SK-N-SH (cell line): ENCODE data around the gene NPHS1.

ENCODE experiments used
- CHD2 ChIP-seq: fragments of 150-350 bp; IDR thresholded peaks from 2 replicates; pipeline ENCODE4 v1.6.1; 2018; ENCODE audit warnings: low read length; ENCODE audit not compliant: partially characterized antibody
- EP300 ChIP-seq, 2 experiments: IDR thresholded peaks; 2 replicates each; pipeline versions ENCODE4 v1.4.0 to v1.6.1; 2012; ENCODE audit warnings: borderline replicate concordance in 1 of 2, low read depth in 1 of 2, low read length in 1 of 2
- EZH2phosphoT487 ChIP-seq: fragments of 200-600 bp; sonication (generic); IDR thresholded peaks from 2 replicates; pipeline ENCODE4 v1.6.1; 2017; ENCODE audit warnings: low read depth, mixed run types, mild to moderate bottlenecking, antibody characterized with exemption, moderate library complexity, borderline replicate concordance
- FOXJ3 ChIP-seq: sonication (generic); formaldehyde crosslinking; IDR thresholded peaks from 2 replicates; pipeline ENCODE4 v1.5.1; 2020; ENCODE audit warnings: mild to moderate bottlenecking, missing genetic modification reagents
- FOXM1 ChIP-seq: IDR thresholded peaks from 2 replicates; pipeline ENCODE4 v1.4.0; 2012; ENCODE audit warnings: low read depth, mild to moderate bottlenecking
- NRF1 ChIP-seq: IDR thresholded peaks from 2 replicates; pipeline ENCODE4 v1.6.1; 2012; ENCODE audit warnings: low read depth, mild to moderate bottlenecking, low read length
- POLR2AphosphoS5 ChIP-seq: IDR thresholded peaks from 2 replicates; pipeline ENCODE4 v1.6.1; 2012; ENCODE audit warnings: low read depth, low read length
- SMC3 ChIP-seq: IDR thresholded peaks from 2 replicates; pipeline ENCODE4 v1.6.1; 2012; ENCODE audit warnings: low read depth, low read length, improper control_type of control experiment
- TAF1 ChIP-seq: IDR thresholded peaks from 2 replicates; pipeline ENCODE4 v1.6.1; 2012; ENCODE audit warnings: low read depth, mild to moderate bottlenecking, low read length, moderate library complexity, borderline replicate concordance
- TEAD4 ChIP-seq: IDR thresholded peaks from 2 replicates; pipeline ENCODE4 v1.4.0; 2012; ENCODE audit warnings: mild to moderate bottlenecking, borderline replicate concordance; ENCODE audit not compliant: insufficient read depth
- YY1 ChIP-seq: IDR thresholded peaks from 2 replicates; pipeline ENCODE4 v1.4.0; 2012; ENCODE audit warnings: low read depth, mild to moderate bottlenecking
- TF ChIP-seq, protein P1 (sequence below): fragments of 200-600 bp; sonication (generic); IDR thresholded peaks from 2 replicates; pipeline ENCODE4 v1.6.1; 2017; ENCODE audit warnings: antibody characterized with exemption, mild to moderate bottlenecking, moderate library complexity
- TF ChIP-seq, protein P2 (sequence below): IDR thresholded peaks from 2 replicates; pipeline ENCODE4 v1.6.1; 2012; ENCODE audit warnings: mild to moderate bottlenecking, low read depth, low read length, moderate library complexity
- TF ChIP-seq, protein P3 (sequence below): IDR thresholded peaks from 2 replicates; pipeline ENCODE4 v1.4.0; 2012; ENCODE audit warnings: low read depth

DNA sequence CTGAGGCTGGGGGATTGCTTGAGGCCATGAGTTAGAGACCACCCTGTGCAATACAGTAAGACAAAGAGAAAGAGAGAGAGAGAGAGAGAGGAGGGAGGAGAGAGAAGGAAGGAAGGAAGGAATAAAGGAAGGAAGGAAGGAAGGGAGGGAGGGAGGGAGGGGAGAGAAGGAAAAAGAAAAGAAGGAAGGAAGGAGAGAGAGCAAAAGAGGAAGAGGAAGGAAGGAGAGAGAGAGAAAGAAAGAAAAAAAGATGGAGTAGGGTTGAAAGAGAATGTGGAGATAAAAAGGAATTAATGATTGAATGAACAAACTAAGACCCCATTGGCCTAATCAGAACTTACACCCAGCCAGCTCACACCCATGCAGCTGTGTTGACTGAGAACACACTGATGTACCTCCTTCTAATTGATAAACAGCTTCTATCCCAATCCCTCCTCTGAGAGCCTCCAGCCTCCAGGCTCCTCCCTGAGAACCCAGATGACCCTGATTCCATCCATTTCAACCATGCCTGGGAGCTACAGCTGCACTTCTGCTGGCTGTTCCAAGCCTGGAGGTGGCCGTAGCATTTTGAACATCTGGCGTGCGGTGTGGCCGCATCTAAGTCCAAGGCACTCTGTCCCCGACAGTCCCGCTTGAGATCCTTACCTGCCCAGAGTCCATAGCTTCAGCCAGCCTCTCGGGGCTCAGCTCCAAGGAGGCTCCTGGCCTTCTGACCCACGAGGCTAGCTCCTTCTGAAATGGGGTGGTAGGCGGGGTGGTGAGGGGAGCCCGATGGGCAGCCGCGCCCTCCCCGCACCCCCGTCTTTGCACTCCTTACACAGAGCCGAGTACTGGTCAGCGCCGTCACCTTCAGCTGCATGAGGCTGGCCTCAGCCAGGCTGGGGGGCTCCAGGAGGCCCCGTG is 40.7 kb downstream of the NPHS1 start:
- no peak for TF ChIP-seq FOXM1
- no peak for TF ChIP-seq TEAD4
- TF ChIP-seq SMC3: no peak
- no peak for TF ChIP-seq POLR2AphosphoS5
- TF ChIP-seq, protein P1, sequence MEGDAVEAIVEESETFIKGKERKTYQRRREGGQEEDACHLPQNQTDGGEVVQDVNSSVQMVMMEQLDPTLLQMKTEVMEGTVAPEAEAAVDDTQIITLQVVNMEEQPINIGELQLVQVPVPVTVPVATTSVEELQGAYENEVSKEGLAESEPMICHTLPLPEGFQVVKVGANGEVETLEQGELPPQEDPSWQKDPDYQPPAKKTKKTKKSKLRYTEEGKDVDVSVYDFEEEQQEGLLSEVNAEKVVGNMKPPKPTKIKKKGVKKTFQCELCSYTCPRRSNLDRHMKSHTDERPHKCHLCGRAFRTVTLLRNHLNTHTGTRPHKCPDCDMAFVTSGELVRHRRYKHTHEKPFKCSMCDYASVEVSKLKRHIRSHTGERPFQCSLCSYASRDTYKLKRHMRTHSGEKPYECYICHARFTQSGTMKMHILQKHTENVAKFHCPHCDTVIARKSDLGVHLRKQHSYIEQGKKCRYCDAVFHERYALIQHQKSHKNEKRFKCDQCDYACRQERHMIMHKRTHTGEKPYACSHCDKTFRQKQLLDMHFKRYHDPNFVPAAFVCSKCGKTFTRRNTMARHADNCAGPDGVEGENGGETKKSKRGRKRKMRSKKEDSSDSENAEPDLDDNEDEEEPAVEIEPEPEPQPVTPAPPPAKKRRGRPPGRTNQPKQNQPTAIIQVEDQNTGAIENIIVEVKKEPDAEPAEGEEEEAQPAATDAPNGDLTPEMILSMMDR: no peak
- TF ChIP-seq YY1: no peak
- no peak for TF ChIP-seq NRF1
- TF ChIP-seq, protein P2, sequence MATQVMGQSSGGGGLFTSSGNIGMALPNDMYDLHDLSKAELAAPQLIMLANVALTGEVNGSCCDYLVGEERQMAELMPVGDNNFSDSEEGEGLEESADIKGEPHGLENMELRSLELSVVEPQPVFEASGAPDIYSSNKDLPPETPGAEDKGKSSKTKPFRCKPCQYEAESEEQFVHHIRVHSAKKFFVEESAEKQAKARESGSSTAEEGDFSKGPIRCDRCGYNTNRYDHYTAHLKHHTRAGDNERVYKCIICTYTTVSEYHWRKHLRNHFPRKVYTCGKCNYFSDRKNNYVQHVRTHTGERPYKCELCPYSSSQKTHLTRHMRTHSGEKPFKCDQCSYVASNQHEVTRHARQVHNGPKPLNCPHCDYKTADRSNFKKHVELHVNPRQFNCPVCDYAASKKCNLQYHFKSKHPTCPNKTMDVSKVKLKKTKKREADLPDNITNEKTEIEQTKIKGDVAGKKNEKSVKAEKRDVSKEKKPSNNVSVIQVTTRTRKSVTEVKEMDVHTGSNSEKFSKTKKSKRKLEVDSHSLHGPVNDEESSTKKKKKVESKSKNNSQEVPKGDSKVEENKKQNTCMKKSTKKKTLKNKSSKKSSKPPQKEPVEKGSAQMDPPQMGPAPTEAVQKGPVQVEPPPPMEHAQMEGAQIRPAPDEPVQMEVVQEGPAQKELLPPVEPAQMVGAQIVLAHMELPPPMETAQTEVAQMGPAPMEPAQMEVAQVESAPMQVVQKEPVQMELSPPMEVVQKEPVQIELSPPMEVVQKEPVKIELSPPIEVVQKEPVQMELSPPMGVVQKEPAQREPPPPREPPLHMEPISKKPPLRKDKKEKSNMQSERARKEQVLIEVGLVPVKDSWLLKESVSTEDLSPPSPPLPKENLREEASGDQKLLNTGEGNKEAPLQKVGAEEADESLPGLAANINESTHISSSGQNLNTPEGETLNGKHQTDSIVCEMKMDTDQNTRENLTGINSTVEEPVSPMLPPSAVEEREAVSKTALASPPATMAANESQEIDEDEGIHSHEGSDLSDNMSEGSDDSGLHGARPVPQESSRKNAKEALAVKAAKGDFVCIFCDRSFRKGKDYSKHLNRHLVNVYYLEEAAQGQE: no peak
- TF ChIP-seq, protein P3, sequence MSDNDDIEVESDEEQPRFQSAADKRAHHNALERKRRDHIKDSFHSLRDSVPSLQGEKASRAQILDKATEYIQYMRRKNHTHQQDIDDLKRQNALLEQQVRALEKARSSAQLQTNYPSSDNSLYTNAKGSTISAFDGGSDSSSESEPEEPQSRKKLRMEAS: no peak
- TF ChIP-seq TAF1: no peak
- TF ChIP-seq CHD2: no peak
- no peak for TF ChIP-seq EP300 (IDR thresholded peaks at IDR 0.05; ENCODE audit: borderline replicate concordance in 1 of 2, low read depth in 1 of 2, low read length in 1 of 2)
- TF ChIP-seq EZH2phosphoT487: no peak
- TF ChIP-seq FOXJ3 (CRISPR knock-in tag): no peak
